GM21786 (cell line): ENCODE results near the gene CHCHD3.

Source experiments
- ATAC-seq: cut with Tn5 transposase; IDR thresholded peaks from one replicate; pipeline ENCODE4 v1.9.1; 2021; ENCODE audit not compliant: unreplicated experiment

CHCHD3 gene

DNA sequence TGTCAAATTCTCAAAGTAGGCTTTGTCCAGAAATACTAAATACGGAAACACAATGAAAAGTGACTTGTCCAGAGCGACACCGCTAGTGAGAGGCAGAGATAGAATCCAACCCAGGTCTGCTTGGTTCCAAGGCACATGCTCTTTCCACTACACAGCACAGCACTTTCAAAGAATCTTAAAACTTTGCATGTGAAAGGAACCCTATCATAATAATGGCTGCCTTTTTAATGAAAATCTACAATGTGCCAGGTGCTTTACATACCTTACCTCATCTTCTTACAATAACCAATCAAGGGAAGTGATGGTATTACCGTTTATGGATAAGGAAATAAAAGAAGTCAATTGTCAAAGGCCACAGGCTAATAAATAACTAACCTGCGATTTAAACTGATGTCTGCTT lies 2.6 kb downstream of the CHCHD3 start:
- no peak for ATAC-seq

DNA sequence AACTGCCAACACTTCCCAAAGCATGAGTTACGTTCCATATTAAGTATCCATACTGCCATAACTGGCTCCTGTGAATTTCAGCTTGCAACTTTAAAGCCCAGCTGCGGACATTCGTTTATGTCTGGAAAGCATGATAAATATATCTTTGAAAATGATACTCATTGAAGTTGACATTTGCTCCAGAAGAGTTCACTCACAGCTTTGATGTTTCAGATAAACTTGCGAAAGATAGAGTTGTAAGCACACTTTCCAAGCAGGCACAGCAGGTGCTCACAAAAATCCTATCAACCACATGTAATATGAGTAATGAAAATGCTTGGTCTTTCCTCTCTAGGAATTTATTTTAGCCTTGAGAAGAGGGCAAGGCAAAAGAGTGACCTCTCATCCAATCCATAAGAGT lies 4.5 kb downstream of the CHCHD3 start:
- no peak for ATAC-seq

DNA sequence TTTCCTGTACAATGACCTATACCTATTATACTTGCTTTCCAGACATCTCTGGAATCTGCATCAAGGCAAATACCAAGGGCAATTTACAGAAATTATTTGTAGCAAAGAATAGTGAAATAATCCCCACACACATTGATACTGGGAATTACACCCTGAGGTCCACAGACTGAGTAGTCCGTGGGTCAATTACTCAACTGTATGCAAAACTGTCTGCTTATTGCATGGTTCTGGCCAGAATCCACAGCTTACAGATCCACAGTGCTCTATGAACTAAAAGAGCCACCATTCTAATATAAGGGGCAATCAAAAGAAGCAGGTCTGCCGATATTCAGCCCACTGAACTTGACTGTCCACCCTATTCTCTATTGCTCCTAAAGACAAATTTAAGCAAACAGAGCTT lies 5.7 kb downstream of the CHCHD3 start:
- no peak for ATAC-seq

DNA sequence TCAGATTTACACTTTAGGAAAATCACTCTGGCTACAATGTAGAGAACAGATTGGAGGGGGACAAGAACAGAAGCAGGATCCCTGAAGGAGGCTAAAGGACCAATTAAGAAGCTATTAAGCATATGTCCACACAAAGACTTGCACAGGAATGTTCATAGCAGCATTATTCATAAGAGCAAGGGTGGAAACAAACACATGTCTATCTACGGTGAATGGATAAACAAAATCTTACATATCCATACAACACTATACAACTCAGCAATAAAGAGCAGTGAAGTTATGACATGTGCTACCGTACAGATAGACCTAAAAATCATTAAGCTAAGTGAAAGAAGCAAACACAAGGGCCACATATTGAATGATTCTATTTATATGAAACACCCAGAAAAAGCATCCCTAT lies 10.4 kb downstream of the CHCHD3 start:
- no peak for ATAC-seq

DNA sequence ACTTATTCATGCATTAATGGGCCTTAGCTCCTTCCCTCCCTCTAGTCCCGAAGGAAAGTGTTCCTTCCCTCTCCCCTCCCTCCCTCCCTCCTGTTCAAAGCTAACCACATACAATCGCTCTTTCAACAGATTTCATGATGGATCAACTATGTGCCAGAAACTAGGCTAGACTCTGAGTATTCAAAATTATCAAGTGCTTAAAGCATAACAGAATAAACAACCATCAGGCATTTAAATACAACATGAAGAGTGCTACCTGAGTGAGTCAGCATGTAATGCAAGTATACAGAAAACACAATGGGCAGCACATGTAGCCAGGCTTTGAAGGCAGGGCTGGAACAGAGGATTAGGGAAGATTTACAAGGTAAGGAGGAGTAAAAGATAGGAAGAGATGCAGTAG lies 11.3 kb downstream of the CHCHD3 start:
- ATAC-seq: no peak

DNA sequence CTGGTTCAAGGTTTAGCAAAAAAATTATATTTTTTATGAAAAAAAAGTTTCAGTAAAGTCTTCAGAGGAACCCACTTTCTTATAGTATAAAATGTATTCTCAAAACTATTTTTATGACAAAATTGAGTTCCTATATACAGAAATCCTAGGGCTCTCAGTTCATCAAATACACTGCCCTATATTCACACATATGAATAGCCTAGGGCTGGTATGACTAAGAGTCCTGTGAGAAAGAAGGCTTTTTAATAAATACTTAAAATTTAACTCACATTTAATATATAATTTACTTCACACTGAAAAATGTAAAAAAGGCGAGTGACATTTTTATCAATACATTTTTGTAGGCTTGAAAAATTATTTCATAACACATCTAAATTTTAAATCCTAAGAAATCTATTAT lies 16.6 kb downstream of the CHCHD3 start:
- no peak for ATAC-seq

DNA sequence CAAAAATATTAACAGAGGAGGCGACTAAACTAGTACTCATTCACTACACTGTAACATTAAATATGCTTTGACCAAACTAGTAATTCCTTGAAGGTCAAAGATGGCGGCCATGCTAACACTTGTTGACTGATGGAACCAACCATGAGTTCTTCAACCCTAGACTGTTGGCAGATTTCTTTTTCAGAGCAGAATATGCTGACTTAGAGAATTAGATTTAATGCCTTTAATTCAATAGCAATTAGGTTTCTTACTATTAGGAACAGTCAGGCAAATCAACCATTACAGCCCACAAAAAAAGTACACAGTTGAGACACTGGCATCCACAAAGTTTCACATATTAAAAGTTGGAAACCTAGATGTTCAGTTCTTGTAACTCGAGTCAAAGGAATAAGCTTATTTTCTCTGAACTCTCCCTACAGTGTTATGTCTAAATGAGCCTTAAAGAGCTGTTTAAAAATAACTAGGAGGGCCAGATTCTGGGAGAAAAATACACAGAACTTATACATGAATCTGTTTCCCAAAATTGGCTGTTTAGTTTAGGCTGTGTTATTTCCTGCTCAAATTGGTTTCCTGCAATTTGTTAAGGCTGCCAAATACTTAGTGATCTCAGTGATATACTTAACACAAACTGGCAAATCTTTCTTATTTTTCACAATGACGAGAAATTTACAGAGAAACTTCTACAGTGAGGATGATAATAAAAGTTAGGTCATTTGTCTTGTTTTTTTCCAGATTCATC lies 17.6 kb downstream of the CHCHD3 start:
- no peak for ATAC-seq

DNA sequence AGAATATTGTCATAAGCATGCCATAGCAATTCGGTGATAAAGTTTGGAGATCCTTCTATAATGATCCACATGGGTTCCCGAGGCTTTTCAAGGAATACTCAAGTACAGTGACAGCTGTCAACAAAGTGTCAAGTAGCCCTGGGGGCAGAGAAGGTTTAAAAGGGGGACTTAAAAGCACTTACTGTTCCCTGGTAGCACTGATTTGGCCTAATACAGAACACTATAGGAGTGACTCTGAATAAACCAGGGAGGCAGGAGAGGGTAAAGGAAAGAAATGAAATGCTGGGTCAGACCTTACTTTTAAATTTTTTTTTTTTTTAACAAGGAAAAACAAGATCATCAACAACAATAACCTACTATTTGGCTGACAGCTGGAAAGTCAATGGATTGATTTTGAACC lies 20.1 kb downstream of the CHCHD3 start:
- no peak for ATAC-seq

DNA sequence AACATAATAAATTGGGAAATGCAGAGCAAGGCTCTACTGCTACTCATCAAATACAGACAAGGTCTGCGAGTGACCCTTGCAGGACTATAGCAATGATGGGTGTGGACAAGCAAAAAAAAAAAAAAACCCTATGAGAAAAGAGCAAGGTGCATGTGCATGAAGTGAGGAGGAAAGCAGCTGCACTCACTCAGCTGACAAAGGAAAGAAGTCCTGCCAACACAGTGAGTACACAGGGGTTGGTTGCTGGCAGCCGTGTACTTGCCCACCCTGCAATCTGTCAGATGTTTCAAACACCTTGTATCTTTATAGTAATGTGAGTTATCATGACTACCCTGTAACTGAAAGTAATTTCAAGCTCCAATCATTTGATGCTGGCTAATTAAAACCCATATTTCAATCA lies 20.5 kb downstream of the CHCHD3 start:
- no peak for ATAC-seq

DNA sequence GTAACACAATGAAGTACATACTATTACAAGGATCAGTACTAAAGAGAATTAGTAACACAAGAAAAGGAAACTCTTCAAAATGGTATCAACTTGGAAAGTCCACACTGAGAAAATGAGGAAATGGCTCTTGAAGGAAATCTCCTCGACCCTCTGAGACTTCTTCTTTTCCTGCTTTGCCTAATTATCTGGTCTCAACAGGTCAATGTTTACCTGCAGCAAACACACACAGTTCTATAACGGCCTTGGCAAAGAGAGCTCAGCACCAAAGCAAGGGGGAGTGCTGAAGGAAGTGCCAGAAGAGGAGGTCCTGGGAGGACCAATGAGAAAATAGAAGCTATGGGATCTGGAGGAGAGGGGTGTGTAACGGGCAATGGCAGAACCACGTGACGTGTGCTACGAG lies 21.9 kb downstream of the CHCHD3 start:
- ATAC-seq: no peak

DNA sequence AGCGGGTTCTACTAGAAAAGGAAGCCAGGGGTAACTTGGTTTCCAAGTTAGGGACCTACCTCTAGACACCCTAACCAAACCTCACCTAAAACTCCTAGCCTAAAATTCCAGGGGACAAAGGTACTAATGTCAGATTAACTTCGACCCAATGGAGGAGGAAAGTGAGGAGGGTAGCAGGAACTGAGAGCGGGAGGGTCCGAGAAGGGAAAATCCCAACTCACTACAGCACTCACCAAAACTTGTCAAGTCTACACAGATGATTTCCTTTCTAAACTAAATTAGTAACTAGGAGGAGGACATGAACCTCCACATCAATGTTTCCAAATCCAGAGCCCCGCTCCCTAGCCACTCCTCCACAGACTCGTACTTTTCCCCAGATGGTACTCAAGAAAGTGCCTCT lies 22.6 kb downstream of the CHCHD3 start:
- peak; percentile 42 for ATAC-seq

DNA sequence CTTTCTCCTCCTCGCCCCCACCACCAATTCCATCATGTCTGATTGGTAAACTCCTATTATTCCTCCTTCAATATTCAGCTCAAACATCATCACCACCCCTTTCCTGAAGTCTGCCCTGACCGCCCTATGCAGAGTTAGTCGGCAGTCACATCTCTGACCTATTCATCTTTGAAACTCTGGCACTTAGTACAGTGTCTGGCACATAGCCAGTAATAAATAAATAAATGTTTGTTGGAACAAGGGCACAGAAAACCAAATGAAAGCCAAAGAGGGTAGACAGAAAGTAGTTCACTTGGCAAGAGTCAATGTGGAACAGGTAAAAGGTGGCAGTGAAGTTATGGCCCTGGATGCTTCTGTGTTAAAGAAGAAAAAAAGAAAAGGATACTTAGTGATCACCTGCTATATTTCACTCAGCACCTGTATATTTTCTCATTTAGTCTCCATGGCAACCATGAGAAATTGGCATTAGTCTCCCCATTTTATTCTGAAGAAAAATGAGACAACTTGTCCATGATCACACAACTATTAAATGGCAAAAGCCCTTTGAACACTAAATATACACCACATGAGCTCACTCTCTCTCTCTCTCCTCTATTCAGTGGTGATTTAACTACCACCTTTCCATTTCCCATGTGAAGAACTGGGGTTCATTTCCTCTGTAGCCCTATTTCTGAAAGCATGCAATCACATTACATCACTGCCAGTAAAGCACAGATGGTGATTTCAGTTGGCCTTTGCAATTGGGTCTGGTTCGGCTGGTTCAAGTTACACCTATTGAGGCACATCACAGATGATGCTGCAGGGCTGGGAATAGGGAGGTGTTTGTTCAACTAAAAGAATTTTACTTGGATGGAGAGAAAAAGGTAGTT lies 25.3 kb downstream of the CHCHD3 start:
- no peak for ATAC-seq

DNA sequence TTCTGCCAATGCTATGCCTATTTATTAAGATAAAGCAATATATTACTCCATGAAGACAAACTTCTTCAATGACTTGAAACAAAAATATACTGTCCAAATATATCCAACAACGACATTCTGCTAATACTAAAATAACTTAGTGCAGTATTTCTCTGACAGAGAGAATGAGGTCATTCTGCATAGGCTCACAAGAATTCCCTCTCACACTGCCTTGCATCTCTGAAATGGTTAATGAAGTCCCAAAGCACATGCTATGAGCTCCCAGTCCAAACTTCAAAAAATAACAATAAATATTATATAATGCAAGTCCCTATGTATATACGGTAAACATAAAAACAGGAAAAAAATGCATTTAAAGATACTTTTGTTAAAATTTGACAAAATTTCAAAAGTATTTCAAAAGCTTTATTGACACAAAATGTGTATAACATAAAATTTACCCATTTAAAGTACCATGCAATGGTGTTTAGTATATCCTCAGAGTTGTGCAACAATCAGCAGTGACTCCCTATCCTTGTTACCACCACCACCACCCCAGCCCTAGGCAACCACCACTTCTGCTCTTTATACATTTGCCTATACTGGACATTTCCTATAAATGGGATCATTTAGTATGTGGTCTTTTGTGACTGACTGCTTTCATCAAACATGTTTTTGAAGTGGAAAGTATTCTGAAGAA lies 27.6 kb downstream of the CHCHD3 start:
- no peak for ATAC-seq

DNA sequence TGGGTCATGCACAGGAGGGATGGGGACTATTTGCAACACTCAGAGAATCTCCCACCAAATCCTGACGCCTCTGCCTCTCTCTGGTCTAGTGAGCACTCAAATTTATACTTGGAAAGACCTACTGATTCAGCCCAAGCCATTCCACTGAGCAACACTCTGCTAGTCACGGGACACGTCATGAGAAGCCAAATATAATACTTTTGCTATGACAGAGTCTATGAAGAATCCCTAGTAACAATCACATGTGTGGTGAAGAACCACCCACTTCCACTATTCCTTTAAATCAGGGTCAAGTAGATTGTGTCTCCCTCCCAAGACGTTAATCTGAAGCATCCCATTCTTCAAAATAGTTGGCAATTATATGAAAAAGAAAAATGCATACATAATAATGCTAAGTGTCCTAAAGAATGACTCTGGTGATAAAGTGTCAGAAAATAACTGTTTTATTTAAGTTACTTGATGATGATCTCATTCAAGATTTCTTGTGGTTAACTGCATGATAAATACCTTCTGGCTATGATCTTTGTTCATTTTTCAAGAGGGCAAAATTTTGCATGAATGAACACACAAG lies 28.5 kb downstream of the CHCHD3 start:
- peak; percentile 49 for ATAC-seq

DNA sequence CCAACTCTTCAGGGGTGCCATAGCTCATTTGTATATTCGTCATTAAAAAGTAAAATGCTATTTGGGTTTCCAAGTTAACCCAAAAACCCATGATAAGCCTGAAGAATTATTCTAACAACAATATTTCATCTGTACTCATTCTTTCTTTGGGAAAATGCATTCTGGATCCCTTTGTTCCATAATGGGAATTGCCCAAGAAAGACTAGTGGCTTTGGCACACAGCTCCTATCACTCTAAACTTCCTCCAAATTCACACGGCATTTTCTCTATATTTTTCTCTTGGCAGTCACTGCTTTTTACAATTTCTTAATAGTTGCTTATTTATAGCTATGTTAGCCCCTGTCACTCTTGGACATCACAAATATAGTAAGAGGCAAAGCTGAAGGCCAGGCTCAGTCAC lies 29.1 kb downstream of the CHCHD3 start:
- no peak for ATAC-seq

DNA sequence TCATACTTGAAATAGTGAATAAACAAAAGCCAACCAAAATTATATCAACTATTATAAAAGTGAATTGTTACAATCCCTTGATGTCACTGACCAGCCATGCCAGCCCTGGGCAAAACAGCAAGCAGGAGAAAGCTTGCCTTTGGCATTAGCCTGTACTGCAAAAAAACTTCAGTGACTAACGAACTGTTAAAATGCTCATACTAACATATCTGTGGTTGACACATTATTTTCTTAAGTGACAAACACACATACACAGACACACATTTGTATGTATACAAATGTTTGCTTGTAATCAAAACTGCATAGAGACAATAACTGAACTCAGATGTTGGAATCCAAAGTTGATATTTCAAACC lies 29.5 kb downstream of the CHCHD3 start:
- ATAC-seq: no peak

DNA sequence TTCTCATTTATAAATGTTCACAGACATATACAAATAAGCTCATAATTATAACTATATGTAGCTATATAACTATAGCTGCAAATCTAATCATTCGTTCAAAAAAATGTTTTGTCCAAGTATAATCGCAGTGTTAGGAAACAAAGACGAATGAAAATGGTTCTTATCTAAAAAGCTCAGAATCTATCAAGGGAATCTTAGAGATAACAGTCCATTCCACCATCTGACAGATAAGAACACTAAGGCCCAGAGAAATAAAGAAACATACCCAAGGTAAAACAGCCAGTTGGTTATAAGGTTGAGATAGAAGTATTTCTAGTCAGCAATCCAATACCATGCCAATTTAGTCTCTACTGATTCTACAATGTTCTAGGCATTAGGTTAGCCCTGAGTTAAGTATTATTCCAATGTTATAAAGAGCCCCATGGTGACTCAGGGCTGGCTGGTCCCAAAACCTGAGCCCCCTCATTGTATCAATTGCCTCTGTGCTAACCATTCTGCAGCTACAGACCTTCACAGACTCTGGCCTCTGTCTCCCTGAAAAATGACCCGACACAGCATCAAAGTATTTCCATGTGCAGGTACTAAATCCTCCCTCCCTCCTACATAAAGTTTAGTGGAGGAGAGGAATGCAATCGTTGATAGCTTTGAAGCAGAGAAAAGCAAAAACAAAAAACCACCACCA lies 30.0 kb downstream of the CHCHD3 start:
- no peak for ATAC-seq

DNA sequence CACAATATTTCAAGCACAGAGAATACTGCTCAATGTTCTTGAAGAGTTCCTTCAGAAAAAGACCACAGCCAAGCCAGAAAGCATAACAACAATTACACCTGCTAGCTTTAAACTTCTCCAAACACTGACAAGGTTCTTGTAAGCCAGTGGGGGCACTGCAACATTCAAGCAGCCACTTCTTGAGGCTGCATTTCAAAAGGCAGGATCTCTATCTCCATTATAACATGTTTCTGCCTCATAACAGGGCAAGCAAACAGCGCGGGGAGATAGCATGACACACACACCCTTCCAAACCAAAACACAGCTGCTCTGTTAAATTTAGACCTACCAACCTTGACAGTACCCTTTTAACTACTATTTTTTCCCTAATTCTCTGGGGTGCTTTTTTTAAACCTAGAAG lies 30.8 kb downstream of the CHCHD3 start:
- ATAC-seq: peak; percentile 51

DNA sequence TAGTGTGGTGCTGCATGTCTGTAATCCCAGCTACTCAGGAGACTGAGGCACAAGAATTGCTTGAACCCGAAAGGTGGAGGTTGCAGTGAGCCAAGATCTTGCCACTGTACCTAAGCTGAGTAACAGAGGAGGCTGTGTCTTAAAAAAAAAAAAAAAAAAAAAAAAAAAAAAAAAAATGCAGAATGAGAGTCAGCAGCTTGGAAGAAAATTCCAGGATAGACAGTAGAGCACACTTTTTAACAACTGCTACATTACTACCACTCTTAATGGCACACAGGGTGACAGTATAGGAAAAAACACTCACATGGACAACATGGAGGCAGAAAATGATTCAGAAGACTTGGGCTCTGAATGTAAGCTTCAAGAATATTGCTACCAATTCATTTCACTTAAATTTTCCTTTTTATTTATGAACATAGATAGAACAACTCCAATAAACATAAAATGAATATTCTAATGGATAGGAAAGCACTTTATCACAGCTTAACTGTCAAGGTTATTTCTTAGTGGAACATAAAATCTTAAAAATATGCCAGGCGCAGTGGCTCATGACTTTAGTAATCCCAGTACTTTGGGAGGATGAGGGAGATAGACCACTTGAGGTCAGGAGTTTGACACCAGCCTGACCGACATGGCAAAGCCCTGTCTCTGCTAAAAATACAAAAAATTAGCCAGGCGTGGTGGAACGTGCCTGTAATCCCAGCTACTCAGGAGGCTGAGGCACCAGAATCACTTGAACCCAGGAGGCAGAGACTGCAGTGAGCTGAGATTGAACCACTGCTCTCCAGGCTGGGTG lies 31.5 kb downstream of the CHCHD3 start:
- ATAC-seq: no peak

DNA sequence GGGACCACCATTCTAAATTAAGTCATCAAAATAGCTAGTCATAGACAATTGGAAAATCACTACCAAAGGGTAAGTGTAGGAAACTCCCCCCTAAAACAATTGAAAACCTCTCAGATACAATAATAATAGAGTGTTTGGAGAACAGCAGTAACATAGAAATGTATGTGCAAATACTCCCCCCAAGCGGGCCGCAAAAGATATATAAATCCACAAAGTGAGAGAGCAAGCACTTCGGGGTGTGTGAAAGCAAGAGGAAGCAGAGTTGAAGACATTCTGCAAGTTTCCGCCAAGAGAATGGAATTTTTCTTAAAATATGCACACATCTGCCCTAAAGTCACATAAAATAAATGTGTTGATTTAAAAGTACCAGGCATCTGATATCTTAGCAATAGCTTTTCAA lies 33.3 kb downstream of the CHCHD3 start:
- no peak for ATAC-seq
